A549 (cell line): ENCODE results near the gene NRXN3. TPM values are rescaled to one million over a fixed set of nuclear protein-coding genes. Genes with fewer than 3 reads are reported as not detected.

ENCODE experiments used
- ATAC-seq, 2 experiments: fragments of 200-7000 bp in 1 of 2; fragments of >200 bp in 1 of 2; cut with Nextera tagmentation in 1 of 2; cut with Tn5 transposase in 1 of 2; 3 replicates each; pipeline versions ENCODE4 v1.8.0 to v1.9.1; 2018 to 2020; ENCODE audit warnings: mild to moderate bottlenecking in 1 of 2, moderate library complexity in 1 of 2
- CTCF ChIA-PET: fragments of 300-600 bp; sonication (Branson Sonifier 250); formaldehyde crosslinking; extraction: SDS; loops from one replicate; lab custom pipeline; 2021; ENCODE audit warnings: antibody characterized with exemption, inconsistent platforms; lab: Yijun Ruan, JAX
- POLR2A ChIA-PET: fragments of 350-600 bp; formaldehyde crosslinking; extraction: SDS; loops from one replicate; lab custom pipeline; 2021; ENCODE audit warnings: antibody characterized with exemption, inconsistent platforms; lab: Yijun Ruan, JAX
- DNase-seq, 2 experiments: peaks; one replicate each; pipeline versions ENCODE4 v3.0.0 to v3.0.0-alpha.2; 2011 to 2016; ENCODE audit warnings: low read depth in 1 of 2, low spot score in 1 of 2
- FAIRE-seq: peaks from 2 replicates; lab custom pipeline; 2011; peaks lifted over from hg19 to GRCh38; lab: Jason Lieb, UNC
- H3K27ac ChIP-seq, 2 experiments: fragments of >200 bp; sonication (Bioruptor Twin); formaldehyde crosslinking; 3 replicates each; pipeline ENCODE4 v1.5.1; 2016 to 2017
- H3K4me1 ChIP-seq: fragments of >200 bp; sonication (Bioruptor Twin); formaldehyde crosslinking; 3 replicates; pipeline ENCODE4 v1.6.1; 2016
- H3K4me2 ChIP-seq: fragments of >200 bp; sonication (Bioruptor Twin); formaldehyde crosslinking; 3 replicates; pipeline ENCODE4 v1.6.1; 2016
- H3K4me3 ChIP-seq: fragments of >200 bp; sonication (Bioruptor Twin); formaldehyde crosslinking; 3 replicates; pipeline ENCODE4 v1.5.1; 2016
- H3K9me3 ChIP-seq: fragments of >200 bp; sonication (Bioruptor Twin); formaldehyde crosslinking; 3 replicates; pipeline ENCODE4 v1.6.1; 2016
- BHLHE40 ChIP-seq: IDR thresholded peaks from 2 replicates; pipeline ENCODE4 v1.6.1; 2012; ENCODE audit warnings: low read depth, low read length, inconsistent platforms
- CBX2 ChIP-seq: fragments of 200-600 bp; sonication (generic); IDR thresholded peaks from 2 replicates; pipeline ENCODE4 v1.6.1; 2016; ENCODE audit warnings: low read depth, mild to moderate bottlenecking, borderline replicate concordance
- CHD2 ChIP-seq: fragments of 150-350 bp; IDR thresholded peaks from 2 replicates; pipeline ENCODE4 v1.6.1; 2014; ENCODE audit warnings: low read length; ENCODE audit not compliant: partially characterized antibody
- EHMT2 ChIP-seq: fragments of 200-600 bp; sonication (generic); IDR thresholded peaks from 2 replicates; pipeline ENCODE4 v1.6.1; 2016; ENCODE audit warnings: antibody characterized with exemption, low read depth, mild to moderate bottlenecking, moderate library complexity
- ESRRA ChIP-seq: fragments of 150-350 bp; IDR thresholded peaks from 2 replicates; pipeline ENCODE4 v1.6.1; 2014; ENCODE audit warnings: mild to moderate bottlenecking, low read length, borderline replicate concordance
- FOSB ChIP-seq: fragments of 250-450 bp; sonication (Bioruptor Pico); IDR thresholded peaks from 2 replicates; pipeline ENCODE4 v1.5.0; 2020; ENCODE audit warnings: mild to moderate bottlenecking, moderate library complexity
- FOSL2 ChIP-seq, 2 experiments: fragments of 450-650 bp in 1 of 2; fragments of >200 bp in 1 of 2; sonication (Bioruptor Twin) in 1 of 2; formaldehyde crosslinking; IDR thresholded peaks; 2 replicates each; pipeline versions ENCODE4 v1.5.0 to v1.6.1; 2016 to 2020; ENCODE audit warnings: mild to moderate bottlenecking in 1 of 2, moderate library complexity in 1 of 2
- GATA3 ChIP-seq: IDR thresholded peaks from 2 replicates; pipeline ENCODE4 v1.6.1; 2012; ENCODE audit warnings: borderline replicate concordance
- HDAC2 ChIP-seq: fragments of 200-600 bp; sonication (generic); IDR thresholded peaks from 2 replicates; pipeline ENCODE4 v1.6.1; 2016
- HOXA7 ChIP-seq: fragments of 250-450 bp; sonication (Bioruptor Pico); IDR thresholded peaks from 2 replicates; pipeline ENCODE4 v1.5.0; 2020; ENCODE audit warnings: mild to moderate bottlenecking, moderate library complexity
- HOXB5 ChIP-seq: fragments of 250-450 bp; sonication (Bioruptor Pico); IDR thresholded peaks from 2 replicates; pipeline ENCODE4 v1.5.0; 2020; ENCODE audit warnings: mild to moderate bottlenecking, moderate library complexity
- KDM5A ChIP-seq: fragments of 200-600 bp; sonication (generic); IDR thresholded peaks from 2 replicates; pipeline ENCODE4 v1.6.1; 2016; ENCODE audit warnings: antibody characterized with exemption, mild to moderate bottlenecking
- POLR2A ChIP-seq: IDR thresholded peaks from 2 replicates; pipeline ENCODE4 v1.6.1; 2012; ENCODE audit warnings: mild to moderate bottlenecking, low read length
- POLR2AphosphoS2 ChIP-seq: conservative IDR thresholded peaks from 2 replicates; pipeline ENCODE4 v1.6.1; 2012; ENCODE audit warnings: low read length, improper control_type of control experiment, inconsistent platforms
- RNF2 ChIP-seq: fragments of 200-600 bp; sonication (generic); IDR thresholded peaks from 2 replicates; pipeline ENCODE4 v1.6.1; 2016; ENCODE audit warnings: low read depth, mild to moderate bottlenecking, antibody characterized with exemption, moderate library complexity, borderline replicate concordance
- SMC3 ChIP-seq: fragments of >200 bp; sonication (Bioruptor Twin); formaldehyde crosslinking; IDR thresholded peaks from 3 replicates; pipeline ENCODE4 v1.6.1; 2018; ENCODE audit warnings: inconsistent platforms
- ZC3H11A ChIP-seq: fragments of 450-650 bp; IDR thresholded peaks from 2 replicates; pipeline ENCODE4 v1.6.1; 2014; ENCODE audit warnings: antibody characterized with exemption, mild to moderate bottlenecking
- ZFP36 ChIP-seq: fragments of 450-650 bp; IDR thresholded peaks from 2 replicates; pipeline ENCODE4 v1.6.1; 2014; ENCODE audit warnings: borderline replicate concordance; ENCODE audit not compliant: partially characterized antibody
- ZNF302 ChIP-seq: fragments of 250-450 bp; sonication (Bioruptor Pico); IDR thresholded peaks from 2 replicates; pipeline ENCODE4 v1.9.0; 2021; ENCODE audit warnings: inconsistent platforms, mild to moderate bottlenecking, moderate library complexity
- WGBS: methylation state at CpG from one replicate; pipeline ENCODE4 v1.1.6; 2017; ENCODE audit errors: missing lambda C conversion rate; 5-methylcytosine and 5-hydroxymethylcytosine counted together
- polyA plus RNA-seq, 4 experiments: library from polyadenylated mRNA; depleted of rRNA in 3 of 4; stranded (reverse); fragments of >200 nt; fragmentation: RNase III in 1 of 4; extraction: RNeasy Plus Mini Kit Qiagen cat#74134 plus additional on column Dnase treatment in 1 of 4; gene quantifications; 2 replicates in 3 of 4; 3 replicates in 1 of 4; pipeline ENCODE4 v1.2.3, GENCODE V29; 2011 to 2017
- TF ChIP-seq, protein P1 (sequence below): fragments of 250-450 bp; sonication (Bioruptor Pico); IDR thresholded peaks from 2 replicates; pipeline ENCODE4 v1.5.0; 2020; ENCODE audit warnings: low read depth, mild to moderate bottlenecking, moderate library complexity
- TF ChIP-seq, protein P2 (sequence below): fragments of 250-450 bp; sonication (Bioruptor Pico); IDR thresholded peaks from 2 replicates; pipeline ENCODE4 v1.5.0; 2021; ENCODE audit warnings: mild to moderate bottlenecking, moderate library complexity, borderline replicate concordance
- TF ChIP-seq, protein P3 (sequence below): fragments of 150-350 bp; IDR thresholded peaks from 2 replicates; pipeline ENCODE4 v1.6.1; 2014; ENCODE audit warnings: low read depth, mild to moderate bottlenecking, low read length
- TF ChIP-seq, protein P4 (sequence below): IDR thresholded peaks from 2 replicates; pipeline ENCODE4 v1.6.1; 2012
- TF ChIP-seq, protein P5 (sequence below): IDR thresholded peaks from 2 replicates; pipeline ENCODE4 v1.6.1; 2012; ENCODE audit warnings: low read depth, borderline replicate concordance
- TF ChIP-seq, protein P6 (sequence below): IDR thresholded peaks from 2 replicates; pipeline ENCODE4 v1.6.1; 2012

Gene NRXN3
- polyA plus RNA-seq, 2 of the 4 experiments (the other 2 are of a cell fraction): 0.62 to 2.3 TPM

DNA sequence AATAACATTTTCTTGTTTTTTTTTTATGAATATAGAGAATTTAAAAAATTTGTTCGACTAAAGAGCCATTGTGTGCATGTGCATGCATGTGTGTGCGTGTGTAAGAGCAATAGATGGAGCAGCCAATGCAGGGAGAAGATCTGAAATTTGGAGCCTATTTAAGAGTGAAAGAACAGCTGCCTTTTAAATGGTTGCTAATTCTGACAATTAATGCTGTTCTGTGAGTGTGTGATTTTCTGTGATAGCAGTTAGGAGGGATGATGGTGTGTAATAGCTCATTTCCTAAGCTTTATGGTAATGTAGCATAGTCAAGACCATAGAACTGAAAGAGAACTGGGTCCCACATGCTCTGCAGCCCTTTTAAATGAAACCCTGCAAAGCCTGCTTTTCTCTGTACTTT lies 137.9 kb downstream of the NRXN3 start:
- 1% methylated on average over 2 of the region's 2 CpGs for WGBS
- FAIRE-seq: no peak
- H3K4me2 ChIP-seq: no peak overlapping the region
- TF ChIP-seq KDM5A (no peak), FOSB (CRISPR knock-in tag) (no peak), POLR2AphosphoS2 (no peak), POLR2A (no peak), ZNF302 (no peak), GATA3 (no peak), HDAC2 (no peak), BHLHE40 (no peak)
- TF ChIP-seq, protein P1, sequence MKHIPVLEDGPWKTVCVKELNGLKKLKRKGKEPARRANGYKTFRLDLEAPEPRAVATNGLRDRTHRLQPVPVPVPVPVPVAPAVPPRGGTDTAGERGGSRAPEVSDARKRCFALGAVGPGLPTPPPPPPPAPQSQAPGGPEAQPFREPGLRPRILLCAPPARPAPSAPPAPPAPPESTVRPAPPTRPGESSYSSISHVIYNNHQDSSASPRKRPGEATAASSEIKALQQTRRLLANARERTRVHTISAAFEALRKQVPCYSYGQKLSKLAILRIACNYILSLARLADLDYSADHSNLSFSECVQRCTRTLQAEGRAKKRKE (CRISPR knock-in tag): no peak
- TF ChIP-seq, protein P2, sequence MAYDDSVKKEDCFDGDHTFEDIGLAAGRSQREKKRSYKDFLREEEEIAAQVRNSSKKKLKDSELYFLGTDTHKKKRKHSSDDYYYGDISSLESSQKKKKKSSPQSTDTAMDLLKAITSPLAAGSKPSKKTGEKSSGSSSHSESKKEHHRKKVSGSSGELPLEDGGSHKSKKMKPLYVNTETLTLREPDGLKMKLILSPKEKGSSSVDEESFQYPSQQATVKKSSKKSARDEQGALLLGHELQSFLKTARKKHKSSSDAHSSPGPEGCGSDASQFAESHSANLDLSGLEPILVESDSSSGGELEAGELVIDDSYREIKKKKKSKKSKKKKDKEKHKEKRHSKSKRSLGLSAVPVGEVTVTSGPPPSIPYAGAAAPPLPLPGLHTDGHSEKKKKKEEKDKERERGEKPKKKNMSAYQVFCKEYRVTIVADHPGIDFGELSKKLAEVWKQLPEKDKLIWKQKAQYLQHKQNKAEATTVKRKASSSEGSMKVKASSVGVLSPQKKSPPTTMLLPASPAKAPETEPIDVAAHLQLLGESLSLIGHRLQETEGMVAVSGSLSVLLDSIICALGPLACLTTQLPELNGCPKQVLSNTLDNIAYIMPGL: no peak
- TF ChIP-seq, protein P3, sequence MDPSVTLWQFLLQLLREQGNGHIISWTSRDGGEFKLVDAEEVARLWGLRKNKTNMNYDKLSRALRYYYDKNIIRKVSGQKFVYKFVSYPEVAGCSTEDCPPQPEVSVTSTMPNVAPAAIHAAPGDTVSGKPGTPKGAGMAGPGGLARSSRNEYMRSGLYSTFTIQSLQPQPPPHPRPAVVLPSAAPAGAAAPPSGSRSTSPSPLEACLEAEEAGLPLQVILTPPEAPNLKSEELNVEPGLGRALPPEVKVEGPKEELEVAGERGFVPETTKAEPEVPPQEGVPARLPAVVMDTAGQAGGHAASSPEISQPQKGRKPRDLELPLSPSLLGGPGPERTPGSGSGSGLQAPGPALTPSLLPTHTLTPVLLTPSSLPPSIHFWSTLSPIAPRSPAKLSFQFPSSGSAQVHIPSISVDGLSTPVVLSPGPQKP: no peak
- TF ChIP-seq, protein P4, sequence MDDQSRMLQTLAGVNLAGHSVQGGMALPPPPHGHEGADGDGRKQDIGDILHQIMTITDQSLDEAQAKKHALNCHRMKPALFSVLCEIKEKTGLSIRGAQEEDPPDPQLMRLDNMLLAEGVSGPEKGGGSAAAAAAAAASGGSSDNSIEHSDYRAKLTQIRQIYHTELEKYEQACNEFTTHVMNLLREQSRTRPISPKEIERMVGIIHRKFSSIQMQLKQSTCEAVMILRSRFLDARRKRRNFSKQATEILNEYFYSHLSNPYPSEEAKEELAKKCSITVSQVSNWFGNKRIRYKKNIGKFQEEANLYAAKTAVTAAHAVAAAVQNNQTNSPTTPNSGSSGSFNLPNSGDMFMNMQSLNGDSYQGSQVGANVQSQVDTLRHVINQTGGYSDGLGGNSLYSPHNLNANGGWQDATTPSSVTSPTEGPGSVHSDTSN: no peak
- TF ChIP-seq, protein P5, sequence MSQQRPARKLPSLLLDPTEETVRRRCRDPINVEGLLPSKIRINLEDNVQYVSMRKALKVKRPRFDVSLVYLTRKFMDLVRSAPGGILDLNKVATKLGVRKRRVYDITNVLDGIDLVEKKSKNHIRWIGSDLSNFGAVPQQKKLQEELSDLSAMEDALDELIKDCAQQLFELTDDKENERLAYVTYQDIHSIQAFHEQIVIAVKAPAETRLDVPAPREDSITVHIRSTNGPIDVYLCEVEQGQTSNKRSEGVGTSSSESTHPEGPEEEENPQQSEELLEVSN: no peak
- CTCF ChIA-PET: interaction anchor here (0.5 to 0.8 kb wide), 3 partner anchors 19 to 148 kb away, joined by 3 to 4 read pairs (median 3); no protein-coding TSS in a partner anchor
- no peak for DNase-seq
- no peak overlapping the region for H3K4me3 ChIP-seq
- H3K9me3 ChIP-seq: no peaks in the 10 kb centered on the region
- ATAC-seq: no peak
- H3K4me1 ChIP-seq: no peaks in the 10 kb centered on the region
- no peak overlapping the region for H3K27ac ChIP-seq
- POLR2A ChIA-PET: no interaction called here

DNA sequence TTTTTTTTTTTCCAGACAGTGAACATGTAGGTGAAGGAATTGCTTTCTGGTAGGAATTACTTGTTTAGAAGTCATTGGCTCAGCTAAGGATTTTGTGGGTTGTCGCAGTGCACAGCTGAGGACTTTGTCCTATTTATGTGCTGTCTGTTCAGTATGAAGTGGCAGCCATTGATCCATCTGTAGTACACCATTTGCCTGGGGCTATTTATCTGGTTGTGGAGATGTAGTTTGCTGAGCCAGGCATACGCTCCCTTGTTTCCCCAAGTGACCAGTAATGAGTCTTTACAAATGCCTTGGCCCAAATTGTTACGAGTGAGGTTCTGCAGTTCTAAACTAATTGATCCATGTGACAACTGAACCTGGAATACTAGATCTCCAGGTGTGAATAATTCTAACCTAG lies 140.1 kb downstream of the NRXN3 start:
- ATAC-seq (no peak), DNase-seq (no peak), FAIRE-seq (no peak)
- H3K4me3 ChIP-seq: no peak overlapping the region
- H3K4me1 ChIP-seq: no peaks in the 10 kb centered on the region
- no peak overlapping the region for H3K27ac ChIP-seq
- no peak overlapping the region for H3K4me2 ChIP-seq
- TF ChIP-seq HOXA7: no peak
- TF ChIP-seq SMC3: no peak
- no peak for TF ChIP-seq ZC3H11A
- TF ChIP-seq GATA3: no peak
- TF ChIP-seq HOXB5: no peak
- no peak for TF ChIP-seq FOSB (CRISPR knock-in tag)
- 0% methylated on average over 2 of the region's 3 CpGs for WGBS
- no peaks in the 10 kb centered on the region for H3K9me3 ChIP-seq
- CTCF ChIA-PET: no interaction called here
- POLR2A ChIA-PET: no interaction called here

DNA sequence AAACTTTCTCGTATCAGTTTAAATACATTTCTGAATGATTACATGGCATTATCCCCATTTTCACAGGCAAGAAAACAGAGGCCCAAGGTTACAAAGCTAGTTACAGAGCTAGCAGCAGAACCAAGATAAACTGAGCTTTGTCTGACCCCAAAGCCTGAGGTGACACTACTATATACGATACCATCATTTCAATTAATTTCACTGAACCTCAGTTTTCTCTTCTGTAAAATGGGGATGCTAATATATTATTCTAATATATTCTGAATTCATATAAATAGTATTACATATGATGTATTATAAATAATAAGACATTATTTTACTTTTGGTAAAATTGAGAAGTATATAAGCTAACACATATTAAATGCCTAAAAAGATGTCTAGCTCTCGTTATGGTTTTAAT lies 143.3 kb downstream of the NRXN3 start:
- ChIA-PET POLR2A (no interaction called here), CTCF (no interaction called here)
- Histone ChIP-seq H3K27ac (no peak overlapping the region), H3K4me3 (no peak overlapping the region), H3K4me2 (no peak overlapping the region), H3K9me3 (no peaks in the 10 kb centered on the region), H3K4me1 (no peaks in the 10 kb centered on the region)
- DNase-seq: no peak
- no peak for FAIRE-seq
- ATAC-seq: no peak
- WGBS: 5% methylated on average over 3 of the region's 3 CpGs
- TF ChIP-seq CHD2: no peak
- TF ChIP-seq BHLHE40: no peak
- TF ChIP-seq ESRRA: no peak
- TF ChIP-seq RNF2: no peak
- TF ChIP-seq, protein P4: no peak
- TF ChIP-seq, protein P6, sequence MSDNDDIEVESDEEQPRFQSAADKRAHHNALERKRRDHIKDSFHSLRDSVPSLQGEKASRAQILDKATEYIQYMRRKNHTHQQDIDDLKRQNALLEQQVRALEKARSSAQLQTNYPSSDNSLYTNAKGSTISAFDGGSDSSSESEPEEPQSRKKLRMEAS: no peak
- no peak for TF ChIP-seq FOSB (CRISPR knock-in tag)
- no peak for TF ChIP-seq POLR2AphosphoS2
- TF ChIP-seq FOSL2 (IDR thresholded peaks at IDR 0.05): no peak
- TF ChIP-seq FOSL2 (CRISPR knock-in tag; IDR thresholded peaks at IDR 0.05): no peak
- no peak for TF ChIP-seq CBX2
- TF ChIP-seq EHMT2: no peak
- TF ChIP-seq, protein P2: no peak
- TF ChIP-seq ZFP36: no peak
